Panc1 (cell line): ENCODE measurements around the gene CRYGN. TPM values are rescaled to one million over a fixed set of nuclear protein-coding genes. Genes with fewer than 3 reads are reported as not detected.

Experiments
- ATAC-seq: fragments of 200-7000 bp; cut with Tn5 transposase; 2 replicates; pipeline ENCODE4 v1.9.1; 2020; ENCODE audit warnings: mild to moderate bottlenecking, moderate library complexity
- BruUV-seq: library from RNA; stranded (reverse); fragments of 400-500 nt; replicated peaks from 2 replicates; lab custom pipeline; 2021; lab: Mats Ljungman, UMichigan
- CTCF ChIA-PET: fragments of 300-600 bp; sonication (Branson Sonifier 250); formaldehyde crosslinking; loops from one replicate; lab custom pipeline; 2022; ENCODE audit warnings: antibody characterized with exemption; lab: Charles Lee
- POLR2A ChIA-PET: fragments of 300-600 bp; sonication (Branson Sonifier 250); formaldehyde crosslinking; loops from one replicate; lab custom pipeline; 2022; ENCODE audit warnings: antibody characterized with exemption; lab: Charles Lee
- DNase-seq: peaks from one replicate; pipeline ENCODE4 v3.0.0-alpha.2; 2010; ENCODE audit warnings: low read depth, low spot score
- H3K27ac ChIP-seq: 2 replicates; pipeline ENCODE4 v1.5.1; 2011; ENCODE audit warnings: mild to moderate bottlenecking, low read length, inconsistent platforms
- H3K27me3 ChIP-seq: fragments of 200-500 bp; sonication (Bioruptor generic); 2 replicates; pipeline ENCODE4 v1.6.0; 2014; ENCODE audit warnings: low read length, inconsistent platforms; ENCODE audit not compliant: control insufficient read depth, insufficient read depth
- H3K36me3 ChIP-seq: fragments of 200-500 bp; sonication (Bioruptor generic); 2 replicates; pipeline ENCODE4 v1.5.1; 2014; ENCODE audit warnings: inconsistent platforms, mild to moderate bottlenecking, low read length, moderate library complexity; ENCODE audit not compliant: control insufficient read depth, insufficient read depth
- H3K4me1 ChIP-seq: 2 replicates; pipeline ENCODE4 v1.5.1; 2011; ENCODE audit warnings: inconsistent platforms, mild to moderate bottlenecking, low read length, moderate library complexity; ENCODE audit not compliant: control insufficient read depth, insufficient read depth
- H3K4me3 ChIP-seq, 2 experiments: 2 replicates each; pipeline ENCODE4 v1.5.1; 2011 to 2012; ENCODE audit warnings: low read depth in 2 of 2, low read length in 2 of 2, mild to moderate bottlenecking in 2 of 2, inconsistent platforms in 1 of 2, moderate library complexity in 1 of 2
- H3K9me3 ChIP-seq: fragments of 200-500 bp; sonication (Bioruptor generic); 2 replicates; pipeline ENCODE4 v1.5.1; 2014; ENCODE audit warnings: low read depth, mild to moderate bottlenecking, inconsistent platforms, low read length, moderate library complexity; ENCODE audit not compliant: control insufficient read depth, insufficient read depth
- CTCF ChIP-seq: fragments of 450-650 bp; IDR thresholded peaks from 2 replicates; pipeline ENCODE4 v1.5.1; 2017; ENCODE audit warnings: mild to moderate bottlenecking
- POLR2AphosphoS5 ChIP-seq: IDR thresholded peaks from 2 replicates; pipeline ENCODE4 v1.6.1; 2012; ENCODE audit warnings: mild to moderate bottlenecking, low read depth, low read length, moderate library complexity
- REST ChIP-seq, 2 experiments: IDR thresholded peaks; 2 replicates each; pipeline ENCODE4 v1.6.1; 2011 to 2012; ENCODE audit warnings: low read depth in 2 of 2, control low read depth in 1 of 2, low read length in 1 of 2, mild to moderate bottlenecking in 1 of 2, moderate library complexity in 1 of 2; ENCODE audit not compliant: insufficient read depth in 1 of 2
- SIN3A ChIP-seq: IDR thresholded peaks from 2 replicates; pipeline ENCODE4 v1.6.1; 2012; ENCODE audit warnings: low read depth, mild to moderate bottlenecking, low read length, moderate library complexity, borderline replicate concordance; ENCODE audit not compliant: insufficient read depth
- TCF7L2 ChIP-seq: IDR thresholded peaks from 2 replicates; pipeline ENCODE4 v1.6.1; 2011; ENCODE audit warnings: mild to moderate bottlenecking, low read depth, low read length, inconsistent platforms
- in situ Hi-C: cut with HindIII; loops from 2 replicates; pipeline ENCODE4 v1.10.0; 2016; ENCODE audit warnings: low sequenced_read_pairs, low pct_unique_long_range_greater_than_20kb
- intact Hi-C: fragments of 100-400 bp; cut with micrococcal nuclease; formaldehyde crosslinking; loops from one replicate; pipeline ENCODE4 v1.10.0; 2022; ENCODE audit not compliant: unreplicated experiment
- total RNA-seq: library from RNA; stranded (reverse); gene quantifications from one replicate; pipeline ENCODE4 v1.2.1, GENCODE V29; 2021; ENCODE audit not compliant: unreplicated experiment

The CRYGN gene
- total RNA-seq, 1 experiment from 2014 or later, result 0.74 TPM

- TF ChIP-seq REST (IDR thresholded peaks at IDR 0.05; ENCODE audit: insufficient read depth in 1 of 2, low read depth in 2 of 2, low read length in 1 of 2) (no peak), CTCF (no peak), SIN3A (no peak), POLR2AphosphoS5 (no peak), TCF7L2 (no peak)
- TSS peak; percentile 7 for BruUV-seq
- DNase-seq (no peak), ATAC-seq (no peak)
- ChIA-PET POLR2A (no interaction called here), CTCF (no interaction called here)
- Histone ChIP-seq H3K4me3 (no peak overlapping the region), H3K9me3 (no peaks in the 10 kb centered on the region), H3K4me1 (peaks cover 38% of the 10 kb centered on the region), H3K36me3 (peaks cover 50% of the 10 kb centered on the region), H3K27me3 (no peaks in the 10 kb centered on the region), H3K27ac (no peak overlapping the region)
- intact Hi-C loops (no loop called here), in situ Hi-C loops (no loop called here)
Observed at GRCh38 chr7:151488096-151488495, 48.2 kb upstream of the CRYGN start.

- intact Hi-C loops, result no loop called here
- Histone ChIP-seq H3K27me3 (no peaks in the 10 kb centered on the region), H3K4me1 (peaks cover 40% of the 10 kb centered on the region), H3K27ac (no peak overlapping the region), H3K36me3 (peaks cover 50% of the 10 kb centered on the region), H3K9me3 (no peaks in the 10 kb centered on the region), H3K4me3 (no peak overlapping the region)
- ChIA-PET POLR2A (no interaction called here), CTCF (no interaction called here)
- in situ Hi-C loops, result no loop called here
- TF ChIP-seq SIN3A (no peak), REST (IDR thresholded peaks at IDR 0.05; ENCODE audit: insufficient read depth in 1 of 2, low read depth in 2 of 2, low read length in 1 of 2) (no peak), TCF7L2 (no peak), POLR2AphosphoS5 (no peak), CTCF (no peak)
- DNase-seq (no peak), ATAC-seq (no peak)
- BruUV-seq, result no TSS peak
Observed at GRCh38 chr7:151487228-151487627, 47.3 kb upstream of the CRYGN start.
